GM21737 (cell line): ENCODE data around the gene BGLAP.

Experiments
- ATAC-seq: cut with Tn5 transposase; IDR thresholded peaks from one replicate; pipeline ENCODE4 v1.9.1; 2021; ENCODE audit warnings: mild to moderate bottlenecking, moderate library complexity; ENCODE audit not compliant: unreplicated experiment

The BGLAP gene

DNA sequence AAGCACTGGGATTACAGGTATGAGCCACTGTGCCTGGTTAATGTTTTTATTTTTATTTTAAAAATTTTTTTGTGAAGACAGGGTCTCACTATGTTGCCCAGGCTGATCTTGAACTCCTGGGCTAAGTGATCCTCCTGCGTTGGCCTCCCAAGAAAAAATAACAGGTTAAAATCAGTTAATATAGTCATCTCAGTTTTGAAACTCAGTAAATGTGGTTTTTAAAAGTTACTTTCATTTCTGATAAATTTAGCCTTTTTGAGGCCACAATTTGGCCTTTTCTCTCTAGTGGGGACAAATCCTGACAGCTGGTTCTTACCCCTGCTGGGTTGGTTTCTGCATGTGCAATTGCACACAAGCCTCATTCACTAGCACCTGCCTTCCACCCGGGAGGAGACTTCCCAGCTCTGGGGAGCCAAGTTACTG, 15.9 kb upstream of the BGLAP start:
- peak; percentile 70 for ATAC-seq

DNA sequence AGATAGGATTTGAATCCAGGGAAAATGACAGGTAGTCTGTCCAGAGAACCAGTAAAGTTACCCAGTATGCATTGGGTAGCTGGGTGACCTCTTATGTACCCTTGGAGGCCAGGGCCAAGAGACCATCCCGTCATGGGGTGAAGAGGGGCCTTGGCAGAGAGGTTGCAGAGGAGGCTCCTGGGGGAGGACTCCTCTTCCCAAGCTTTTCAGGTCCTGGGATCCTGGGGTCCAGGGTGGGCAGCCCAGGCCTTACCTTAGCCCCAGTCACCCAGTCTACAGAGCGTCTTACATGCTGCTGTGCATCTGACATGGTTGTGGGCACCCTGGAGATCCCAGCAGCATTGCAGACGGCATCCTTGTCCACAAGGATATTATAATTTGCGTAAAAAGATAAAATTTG, 15.2 kb upstream of the BGLAP start:
- no peak for ATAC-seq

DNA sequence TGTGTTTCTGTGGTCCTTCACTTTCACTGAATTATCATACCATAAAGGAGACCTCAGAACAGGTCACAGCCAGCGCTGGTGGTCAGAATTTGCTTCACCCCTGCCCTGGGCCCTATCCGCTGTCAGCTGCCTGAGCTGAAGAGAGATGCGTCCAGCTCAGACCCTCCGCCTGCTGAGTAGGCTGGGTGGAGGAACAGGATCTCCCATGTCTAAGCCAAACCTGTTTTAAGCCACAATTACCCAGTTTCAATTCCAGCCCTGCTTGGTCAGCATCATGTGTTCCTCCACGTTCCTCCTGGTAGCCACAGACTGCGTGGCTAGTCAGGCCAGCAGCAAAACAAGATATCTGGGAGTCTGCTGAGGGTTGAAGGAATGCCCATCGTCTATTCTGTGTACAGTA, 13.5 kb upstream of the BGLAP start:
- ATAC-seq, result no peak

DNA sequence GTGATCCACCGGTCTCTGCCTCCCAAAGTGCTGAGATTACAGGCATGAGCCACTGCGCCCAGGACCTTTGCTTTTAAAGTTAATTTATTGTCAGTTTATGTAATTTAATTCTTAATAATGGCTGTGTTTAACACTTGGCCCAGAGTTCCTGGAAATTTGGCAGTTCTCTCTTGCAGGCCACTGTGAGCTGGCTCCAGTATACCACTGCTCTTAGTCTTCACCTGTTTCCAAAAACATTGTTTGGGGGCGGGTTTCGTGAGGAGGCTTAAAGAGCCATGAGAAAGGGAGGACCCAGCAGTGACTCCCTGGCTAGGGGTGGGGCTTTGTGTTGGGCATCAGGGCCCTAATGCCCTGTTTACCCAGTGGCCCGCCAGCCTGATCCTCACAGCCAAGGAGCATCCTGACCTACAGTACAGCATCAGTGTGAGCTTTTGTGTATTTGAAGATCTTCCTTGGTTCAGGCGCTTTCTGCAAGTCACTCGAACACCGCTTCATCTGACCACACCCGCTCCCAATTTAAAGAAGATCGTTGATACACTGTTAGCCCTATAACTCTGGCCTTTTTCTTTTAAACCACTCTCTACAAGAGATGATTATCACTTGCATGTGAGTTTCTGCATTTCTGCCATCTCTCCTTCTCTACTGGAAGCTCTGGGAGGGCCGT, 12.0 kb upstream of the BGLAP start:
- no peak for ATAC-seq

DNA sequence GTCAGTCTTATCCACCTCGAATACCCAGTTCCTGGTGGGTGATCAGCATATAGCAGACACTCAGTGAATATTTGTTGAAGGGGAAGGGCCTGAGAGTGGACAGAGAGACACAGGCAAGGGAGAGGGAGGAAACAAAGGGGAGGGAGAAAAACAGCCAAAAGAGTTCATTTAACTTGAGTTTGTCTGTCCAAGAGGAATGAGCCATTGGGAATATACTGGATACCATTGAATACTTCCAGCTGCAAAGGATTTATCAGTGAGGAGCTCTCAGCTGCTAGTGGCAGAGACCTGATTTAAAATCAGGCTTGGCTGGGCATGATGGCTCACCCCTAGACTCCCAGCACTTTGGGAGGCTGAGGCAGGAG, 11.5 kb upstream of the BGLAP start:
- no peak for ATAC-seq

DNA sequence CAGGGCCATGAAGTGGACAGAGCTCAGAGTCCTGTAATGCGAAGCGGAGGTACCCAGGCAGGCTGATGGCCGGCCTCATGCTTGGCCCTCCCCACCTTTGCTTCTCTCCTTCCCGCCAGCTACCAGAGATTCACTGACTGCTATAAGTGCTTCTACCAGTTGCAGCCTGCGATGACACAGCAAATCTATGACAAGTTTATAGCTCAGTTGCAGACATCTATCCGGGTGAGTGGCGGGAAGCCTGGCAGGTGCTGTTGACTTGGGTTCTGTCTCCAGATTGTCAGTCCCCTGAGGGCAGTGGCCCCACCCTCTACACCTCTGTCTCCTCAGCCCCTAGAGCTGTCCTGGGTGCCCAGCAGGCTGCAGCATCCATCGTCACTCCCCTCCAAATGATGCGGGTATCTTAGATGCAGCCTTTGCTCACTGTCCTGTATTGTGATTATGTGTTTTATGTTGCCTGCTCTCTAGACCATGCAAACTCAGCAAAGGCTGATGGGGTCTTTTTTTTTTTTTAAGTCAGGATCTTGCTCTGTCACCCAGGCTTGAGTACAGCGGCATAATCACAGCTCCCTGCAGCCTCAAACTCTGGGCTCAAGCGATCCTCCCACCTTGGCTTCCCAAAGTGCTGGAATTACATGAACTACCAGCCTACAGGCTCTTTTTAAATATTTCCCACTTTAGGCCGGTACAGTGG, 9.6 kb upstream of the BGLAP start:
- ATAC-seq, result no peak

DNA sequence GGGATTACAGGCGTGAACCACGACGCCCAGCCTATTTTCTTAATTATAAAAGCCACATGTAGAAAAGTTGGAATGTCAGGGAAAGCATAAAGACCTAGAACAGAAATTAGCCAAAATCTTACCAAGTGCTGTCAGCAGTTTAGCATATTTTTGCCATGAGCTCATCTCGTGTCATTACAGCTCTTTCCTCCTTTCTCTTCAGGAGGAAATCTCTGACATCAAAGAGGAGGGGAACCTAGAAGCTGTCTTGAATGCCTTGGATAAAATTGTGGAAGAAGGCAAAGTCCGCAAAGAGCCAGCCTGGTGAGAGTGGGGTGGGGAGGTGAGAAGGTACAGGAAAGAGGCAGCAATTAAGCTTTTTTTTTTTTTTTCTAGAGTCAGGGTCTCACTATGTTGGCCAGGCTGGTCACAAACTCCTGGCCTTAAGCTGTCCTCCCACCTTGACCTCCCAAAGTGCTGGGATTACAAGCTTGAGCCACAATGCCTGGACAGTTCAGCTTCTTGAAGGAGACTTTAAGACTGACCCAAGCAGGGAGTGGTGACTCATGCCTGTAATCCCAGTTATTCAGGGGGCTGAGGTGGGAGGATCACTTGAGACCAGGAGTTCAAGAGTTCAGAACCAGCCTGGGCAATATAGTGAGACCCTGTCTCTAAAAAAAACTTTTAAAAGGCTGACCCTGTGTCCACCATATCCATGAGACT, 8.4 kb upstream of the BGLAP start:
- no peak for ATAC-seq

DNA sequence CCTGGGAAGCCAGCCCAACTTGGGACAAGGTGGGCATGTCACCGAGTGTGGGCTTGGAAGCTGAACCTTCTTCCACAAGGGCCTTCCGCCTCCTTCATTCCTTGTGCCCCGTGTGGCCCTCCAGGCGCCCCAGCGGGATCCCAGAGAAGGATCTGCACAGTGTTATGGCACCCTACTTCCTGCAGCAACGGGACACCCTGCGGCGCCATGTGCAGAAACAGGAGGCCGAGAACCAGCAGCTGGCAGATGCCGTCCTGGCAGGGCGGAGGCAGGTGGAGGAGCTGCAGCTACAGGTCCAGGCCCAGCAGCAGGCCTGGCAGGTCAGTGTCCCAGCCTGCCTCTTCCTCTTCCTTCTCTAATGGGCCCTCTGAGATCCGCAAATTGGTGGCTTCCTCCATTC, 5.8 kb upstream of the BGLAP start:
- ATAC-seq, result no peak

DNA sequence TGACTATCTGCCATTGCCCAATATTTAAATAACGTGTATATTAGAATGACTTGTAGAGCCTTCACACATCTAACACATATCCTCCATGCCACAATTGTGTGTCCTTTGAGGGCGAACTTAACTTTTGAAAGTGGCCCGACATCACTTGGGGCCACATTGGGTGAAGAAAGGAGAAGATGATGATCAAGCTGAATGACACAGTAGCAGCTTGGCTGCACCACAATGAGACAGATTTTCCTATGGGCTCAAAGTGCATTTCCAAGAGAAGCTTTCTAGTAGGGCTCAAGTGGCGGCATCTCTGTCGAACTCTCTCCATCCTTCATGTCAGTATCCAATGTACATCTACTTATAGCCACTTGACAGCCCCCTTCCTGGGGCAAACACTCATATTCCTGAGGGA, 3.7 kb upstream of the BGLAP start:
- ATAC-seq, result no peak

DNA sequence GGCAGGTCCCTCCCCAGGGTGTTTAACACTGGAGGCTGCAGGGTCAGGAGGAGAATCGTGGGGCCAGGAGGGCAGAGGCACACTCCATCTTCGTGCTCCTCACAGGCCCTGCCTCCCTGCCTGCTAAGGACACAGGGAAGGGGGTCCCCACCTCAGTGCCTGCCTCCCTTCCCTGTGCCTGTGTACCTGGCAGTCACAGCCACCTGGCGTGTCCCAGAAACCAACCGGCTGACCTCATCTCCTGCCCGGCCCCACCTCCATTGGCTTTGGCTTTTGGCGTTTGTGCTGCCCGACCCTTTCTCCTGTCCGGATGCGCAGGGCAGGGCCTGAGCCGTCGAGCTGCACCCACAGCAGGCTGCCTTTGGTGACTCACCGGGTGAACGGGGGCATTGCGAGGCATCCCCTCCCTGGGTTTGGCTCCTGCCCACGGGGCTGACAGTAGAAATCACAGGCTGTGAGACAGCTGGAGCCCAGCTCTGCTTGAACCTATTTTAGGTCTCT, 623 bp upstream of the BGLAP start:
- ATAC-seq, result no peak

DNA sequence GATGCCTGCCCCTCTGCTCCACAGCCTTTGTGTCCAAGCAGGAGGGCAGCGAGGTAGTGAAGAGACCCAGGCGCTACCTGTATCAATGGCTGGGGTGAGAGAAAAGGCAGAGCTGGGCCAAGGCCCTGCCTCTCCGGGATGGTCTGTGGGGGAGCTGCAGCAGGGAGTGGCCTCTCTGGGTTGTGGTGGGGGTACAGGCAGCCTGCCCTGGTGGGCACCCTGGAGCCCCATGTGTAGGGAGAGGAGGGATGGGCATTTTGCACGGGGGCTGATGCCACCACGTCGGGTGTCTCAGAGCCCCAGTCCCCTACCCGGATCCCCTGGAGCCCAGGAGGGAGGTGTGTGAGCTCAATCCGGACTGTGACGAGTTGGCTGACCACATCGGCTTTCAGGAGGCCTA, 754 bp downstream of the BGLAP start:
- ATAC-seq, result no peak

DNA sequence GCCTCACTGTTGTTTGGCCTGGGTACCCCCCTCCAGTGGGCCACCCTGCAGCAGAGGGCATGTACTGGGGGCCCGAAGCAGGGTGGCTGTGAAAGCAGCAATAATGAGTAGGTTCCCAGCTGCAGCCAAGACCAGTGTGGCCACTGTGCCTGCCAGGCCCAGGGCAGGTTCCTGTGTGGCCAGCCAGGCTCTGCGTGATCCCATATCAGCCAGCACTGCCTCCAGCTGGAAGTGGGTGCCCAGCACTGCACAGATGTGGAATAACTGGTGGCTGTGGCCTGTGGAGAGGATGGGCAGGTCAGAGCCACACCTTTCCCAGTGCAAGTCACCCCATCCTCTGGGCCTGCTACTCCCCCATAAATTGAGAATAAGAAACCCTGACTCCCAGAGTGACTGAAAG, 2.1 kb downstream of the BGLAP start:
- ATAC-seq, result no peak

DNA sequence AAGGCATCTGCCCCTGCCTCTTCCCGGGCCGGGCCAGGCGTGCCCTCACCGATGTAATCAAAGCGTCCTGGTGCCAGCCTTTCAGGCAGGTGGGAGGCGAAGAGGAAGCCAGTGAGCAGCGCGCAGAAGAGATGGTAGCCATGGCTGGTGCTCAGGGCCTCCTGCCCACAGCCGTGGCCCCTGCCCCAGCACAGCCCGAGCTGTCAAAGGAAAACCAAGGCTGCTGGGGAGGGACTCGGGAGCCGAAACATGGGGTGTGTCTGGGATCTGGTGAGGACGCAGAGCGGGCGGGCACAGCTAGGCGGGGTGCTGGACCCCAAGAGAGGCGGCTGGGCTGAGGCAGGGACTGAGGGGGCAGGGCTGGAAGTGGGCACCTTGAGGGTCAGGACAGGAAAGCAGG, 2.7 kb downstream of the BGLAP start:
- ATAC-seq, result no peak

DNA sequence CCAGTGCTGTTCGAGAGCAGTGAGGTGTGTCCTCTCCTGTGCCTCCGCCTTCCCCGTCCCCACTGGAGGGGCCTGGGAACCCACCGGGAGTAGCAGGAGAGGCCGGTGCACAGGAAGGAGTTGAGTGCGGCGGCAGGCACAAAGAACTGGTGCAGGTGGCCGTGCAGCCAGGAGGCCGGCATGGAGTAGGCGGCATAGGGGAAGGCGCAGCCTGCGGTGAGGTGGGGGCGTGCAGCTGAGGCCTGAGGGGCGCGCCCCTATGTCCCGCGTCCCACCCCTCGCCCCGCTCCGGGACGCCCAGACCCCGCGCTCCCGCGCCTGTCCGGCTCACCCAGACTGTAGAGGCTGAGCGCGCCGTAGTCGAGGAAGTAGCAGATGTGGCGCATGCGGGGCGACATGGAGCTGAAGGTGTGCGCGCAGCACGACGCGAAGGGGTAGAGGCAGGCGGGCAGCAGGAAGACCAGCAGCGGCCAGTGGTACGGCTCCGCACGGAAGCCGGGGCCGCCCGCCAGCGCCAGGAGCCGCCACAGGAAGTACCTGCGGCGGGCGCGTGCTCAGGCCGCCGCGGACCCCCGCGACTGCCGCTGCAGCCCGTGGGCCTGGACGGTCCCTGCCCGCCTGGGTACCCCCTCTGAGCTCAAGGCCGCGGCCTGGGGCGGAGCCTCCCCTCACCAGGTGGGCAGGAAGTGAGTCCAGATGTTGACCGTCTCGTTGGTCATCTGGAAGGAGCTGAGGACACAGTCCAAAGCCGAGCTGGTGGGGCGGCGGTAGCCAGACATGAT, 3.7 kb downstream of the BGLAP start:
- ATAC-seq, result no peak

DNA sequence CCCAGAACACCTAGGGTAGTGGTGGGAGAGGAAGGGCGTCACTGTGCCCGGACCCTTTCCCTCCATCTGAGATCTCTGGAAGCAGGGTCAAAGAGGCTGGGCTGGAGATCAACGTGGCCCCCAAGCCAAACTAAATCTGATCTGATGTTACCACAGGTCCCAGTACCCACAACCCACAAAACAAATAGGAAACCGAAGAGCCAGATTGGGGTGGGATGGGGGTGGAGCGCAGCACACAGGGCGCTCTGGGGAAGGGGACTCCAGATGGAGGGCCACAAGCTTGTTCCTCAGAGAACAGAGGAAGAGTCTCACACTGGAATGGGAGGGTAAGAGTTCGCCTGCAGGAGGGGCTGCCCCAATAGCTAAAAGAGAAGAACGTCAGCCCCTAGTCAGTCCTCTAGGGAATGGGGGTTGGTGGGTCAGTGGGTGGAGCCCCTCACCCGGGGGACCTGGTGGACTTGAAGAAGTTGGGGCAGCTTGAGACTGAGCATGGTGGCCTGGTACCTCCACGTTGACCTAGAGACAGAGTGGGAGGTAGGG, 4.3 kb downstream of the BGLAP start:
- no peak for ATAC-seq

DNA sequence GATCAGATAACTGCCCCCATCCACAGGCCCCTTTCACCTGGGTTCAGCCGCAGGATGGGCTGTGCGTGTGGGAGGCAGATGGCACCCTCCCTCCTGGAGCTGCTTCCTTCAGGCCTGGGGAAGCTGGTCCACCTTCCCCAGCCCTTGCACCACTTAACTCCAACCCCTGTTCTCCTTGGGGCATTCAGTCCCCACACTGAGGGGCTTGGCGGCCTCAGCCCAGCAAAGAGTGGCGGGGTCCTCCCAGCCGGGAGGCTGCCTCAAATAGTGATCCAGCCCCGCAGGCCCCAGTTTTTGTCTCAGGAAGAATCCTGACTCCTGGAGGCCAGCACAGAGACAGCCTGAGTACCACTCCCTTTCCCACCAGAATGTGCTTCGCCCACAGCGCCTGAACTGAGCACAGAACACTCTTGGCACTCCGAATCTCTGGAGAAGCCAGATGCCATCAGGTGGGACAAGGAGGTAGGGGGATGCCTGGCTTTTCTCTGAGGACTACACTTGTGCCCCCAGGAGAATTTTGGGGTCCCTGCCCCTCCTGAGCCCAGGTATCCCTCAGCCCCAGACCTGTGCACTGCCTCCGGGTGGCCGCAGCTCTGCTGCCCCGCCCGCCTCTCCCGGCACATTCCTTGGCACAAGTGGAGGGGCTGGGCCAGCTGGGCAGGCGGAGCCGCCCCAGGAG, 4.9 kb downstream of the BGLAP start:
- ATAC-seq, result no peak

DNA sequence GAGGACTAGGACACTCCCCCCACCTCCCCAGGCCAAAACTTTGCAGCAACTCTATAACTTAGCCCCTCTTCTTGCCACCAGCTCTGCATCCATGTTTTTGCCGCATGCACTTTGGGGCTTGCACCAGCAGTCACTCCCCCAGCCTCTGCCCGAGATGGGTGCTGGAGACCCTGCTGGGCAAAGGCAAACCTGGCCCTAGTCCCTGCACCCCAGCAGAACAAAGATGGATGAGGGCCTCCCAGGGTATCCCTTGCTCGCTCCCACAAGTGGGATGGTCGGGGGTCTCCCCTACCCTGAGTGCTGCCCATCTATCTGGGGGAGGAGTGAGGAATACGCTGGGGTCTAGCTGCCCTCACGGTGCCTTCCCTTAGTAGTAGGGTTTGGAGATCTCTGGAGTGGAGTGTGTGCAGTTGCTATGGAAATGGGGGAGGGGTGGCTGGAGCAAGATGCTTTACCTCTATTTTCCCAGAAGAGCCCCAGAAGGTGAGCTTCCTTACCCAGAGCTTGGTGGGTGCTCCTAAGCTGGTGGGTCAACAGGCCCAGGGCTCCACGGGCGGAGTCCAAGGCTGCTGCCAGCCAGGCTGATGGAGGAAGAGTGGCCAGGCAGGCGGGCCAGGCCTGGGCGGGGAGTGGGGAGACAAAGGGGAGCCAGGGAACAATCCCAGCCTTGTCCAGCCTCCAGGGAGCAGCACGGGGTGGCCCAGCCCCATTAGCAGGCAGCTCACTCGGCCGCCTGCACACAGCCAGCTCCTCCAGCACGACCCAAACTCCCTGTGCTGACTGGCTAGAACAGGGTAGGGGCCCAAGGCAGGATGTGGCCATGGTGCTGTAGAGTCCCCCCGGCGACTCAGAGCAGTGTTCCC, 5.7 kb downstream of the BGLAP start, which contains the start of gene PAQR6:
Gene PAQR6 (minus strand): TSS at position 597 of the 863 bp plus-strand sequence. CDS start 1,325 bp downstream, outside the sequence.
- no peak for ATAC-seq

DNA sequence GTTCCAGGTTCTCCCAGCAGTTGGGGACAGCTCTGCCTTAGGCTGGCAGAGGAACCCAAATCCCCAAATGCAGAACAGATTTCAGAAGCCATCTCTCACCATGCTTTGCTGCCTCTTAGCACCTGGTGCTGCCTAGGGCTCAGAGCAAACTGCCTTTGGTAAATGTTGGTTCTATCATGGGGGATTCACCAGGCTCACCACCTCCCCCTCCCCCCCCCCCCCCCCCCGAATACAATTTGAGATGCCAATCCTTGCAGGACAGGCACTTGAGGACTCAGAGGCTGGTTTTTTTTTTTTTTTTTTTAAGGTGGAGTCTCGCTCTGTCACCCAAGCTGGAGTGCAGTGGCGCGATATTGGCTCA, 6.3 kb downstream of the BGLAP start:
- no peak for ATAC-seq

DNA sequence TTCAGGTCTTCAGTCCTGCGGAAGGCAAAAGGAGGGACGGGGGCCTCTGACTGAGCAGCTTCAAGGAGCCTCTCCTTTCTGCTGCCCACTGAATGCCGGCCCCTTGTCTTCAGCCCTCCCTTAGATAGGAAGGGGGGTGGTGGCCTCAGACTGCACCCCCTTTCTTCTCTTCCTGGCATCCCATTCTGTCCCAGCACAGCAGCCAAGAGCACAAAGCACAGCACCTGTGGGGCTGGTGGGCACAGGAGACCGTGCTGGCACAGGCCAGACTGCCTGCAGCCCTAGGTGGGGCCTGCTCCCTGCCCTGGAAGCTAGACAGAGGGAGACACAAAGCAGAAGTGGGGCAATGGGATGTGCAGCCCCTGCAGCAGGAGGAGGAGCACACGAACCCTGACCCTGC, 7.6 kb downstream of the BGLAP start:
- ATAC-seq, result no peak

DNA sequence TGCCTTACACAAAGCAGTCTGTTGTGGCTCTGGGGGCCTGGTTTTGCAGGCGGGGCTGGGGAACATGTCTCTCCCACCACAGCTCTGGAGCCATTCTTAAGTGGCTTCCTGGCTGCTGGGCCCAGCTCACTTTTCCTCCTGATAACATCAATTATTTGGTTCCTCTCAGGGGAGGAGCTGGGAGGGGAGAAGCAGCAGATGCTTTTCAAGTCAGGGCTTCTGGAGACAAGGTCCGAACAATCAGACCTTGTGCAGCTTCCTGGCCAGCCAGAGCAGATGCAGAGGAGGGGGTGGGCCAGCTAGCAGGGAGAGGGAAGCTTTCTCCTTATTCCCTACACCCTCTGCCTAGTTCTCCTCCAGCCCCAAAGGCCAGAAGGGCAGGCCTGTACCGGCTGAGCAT, 9.5 kb downstream of the BGLAP start:
- no peak for ATAC-seq
